Upper lobe of right lung (tissue), 1 donor: ENCODE data around the gene NFAT5. TPM values are rescaled to one million over a fixed set of nuclear protein-coding genes. Genes with fewer than 3 reads are reported as not detected.

Source experiments
- ATAC-seq: fragments of 200-7000 bp; cut with Tn5 transposase; one replicate; pipeline ENCODE4 v1.9.1; 2020; ENCODE audit warnings: mild to moderate bottlenecking, moderate library complexity
- DNase-seq: peaks from one replicate; pipeline ENCODE4 v3.0.0-alpha.2; 2020
- H3K27ac ChIP-seq: fragments of 200-600 bp; one replicate; pipeline ENCODE4 v1.8.0; 2022
- H3K27me3 ChIP-seq: fragments of 200-600 bp; one replicate; pipeline ENCODE4 v1.8.0; 2022; ENCODE audit warnings: mild to moderate bottlenecking
- H3K36me3 ChIP-seq: fragments of 200-600 bp; one replicate; pipeline ENCODE4 v1.8.0; 2022
- H3K4me1 ChIP-seq: fragments of 200-600 bp; one replicate; pipeline ENCODE4 v1.8.0; 2022
- H3K4me3 ChIP-seq: fragments of 200-600 bp; one replicate; pipeline ENCODE4 v1.8.0; 2022; ENCODE audit warnings: mild to moderate bottlenecking
- H3K9me3 ChIP-seq: fragments of 200-600 bp; one replicate; pipeline ENCODE4 v1.8.0; 2022
- intact Hi-C: fragments of 100-400 bp; cut with DNase I; formaldehyde crosslinking; loops from one replicate; pipeline ENCODE4 v1.11.0; 2022
- total RNA-seq: library from RNA; stranded (reverse); fragmentation: NEBNext Ultra II Directional; extraction: Animal tissue kit (Norgen Biotek cat#: 25700); gene quantifications from one replicate; pipeline ENCODE4 v1.2.1, GENCODE V29; 2021
- TF ChIP-seq, protein P1 (sequence below): fragments of 200-600 bp; IDR thresholded peaks from one replicate; pipeline ENCODE4 v1.8.0; 2022; ENCODE audit warnings: antibody characterized with exemption
- donor health status: DM: no; HTN: yes; CAD: no; lungs with severe emphysema.

NFAT5 gene
- total RNA-seq, 1 donor from 2014 or later = 62.3 TPM

DNA sequence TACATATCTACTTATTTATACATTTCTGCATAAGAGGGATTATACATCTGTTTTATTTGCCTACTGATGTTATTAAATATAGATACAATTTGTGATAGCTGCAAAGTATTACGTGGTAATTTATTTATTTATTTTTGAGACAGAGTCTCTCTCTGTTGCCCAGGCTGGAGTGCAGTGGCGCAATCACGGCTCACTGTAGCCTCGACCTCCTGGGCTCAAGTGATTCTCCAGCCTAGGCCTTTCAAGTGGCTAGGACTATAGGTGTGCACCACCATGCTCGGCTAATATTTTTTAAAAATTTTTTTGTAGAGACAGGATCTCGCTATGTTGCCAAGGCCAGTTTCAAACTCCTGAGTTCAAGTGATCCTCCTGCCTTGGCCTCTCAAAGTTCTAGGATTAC is 35.5 kb downstream of the NFAT5 start:
- intact Hi-C loops = no loop called here
- no peak overlapping the region for H3K4me3 ChIP-seq
- H3K27me3 ChIP-seq = no peaks in the 10 kb centered on the region
- peaks cover under 1% of the 10 kb centered on the region for H3K36me3 ChIP-seq
- H3K27ac ChIP-seq = no peak overlapping the region
- no peaks in the 10 kb centered on the region for H3K4me1 ChIP-seq
- no peak for ATAC-seq
- DNase-seq = no peak
- TF ChIP-seq, protein P1, sequence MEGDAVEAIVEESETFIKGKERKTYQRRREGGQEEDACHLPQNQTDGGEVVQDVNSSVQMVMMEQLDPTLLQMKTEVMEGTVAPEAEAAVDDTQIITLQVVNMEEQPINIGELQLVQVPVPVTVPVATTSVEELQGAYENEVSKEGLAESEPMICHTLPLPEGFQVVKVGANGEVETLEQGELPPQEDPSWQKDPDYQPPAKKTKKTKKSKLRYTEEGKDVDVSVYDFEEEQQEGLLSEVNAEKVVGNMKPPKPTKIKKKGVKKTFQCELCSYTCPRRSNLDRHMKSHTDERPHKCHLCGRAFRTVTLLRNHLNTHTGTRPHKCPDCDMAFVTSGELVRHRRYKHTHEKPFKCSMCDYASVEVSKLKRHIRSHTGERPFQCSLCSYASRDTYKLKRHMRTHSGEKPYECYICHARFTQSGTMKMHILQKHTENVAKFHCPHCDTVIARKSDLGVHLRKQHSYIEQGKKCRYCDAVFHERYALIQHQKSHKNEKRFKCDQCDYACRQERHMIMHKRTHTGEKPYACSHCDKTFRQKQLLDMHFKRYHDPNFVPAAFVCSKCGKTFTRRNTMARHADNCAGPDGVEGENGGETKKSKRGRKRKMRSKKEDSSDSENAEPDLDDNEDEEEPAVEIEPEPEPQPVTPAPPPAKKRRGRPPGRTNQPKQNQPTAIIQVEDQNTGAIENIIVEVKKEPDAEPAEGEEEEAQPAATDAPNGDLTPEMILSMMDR = no peak
- no peaks in the 10 kb centered on the region for H3K9me3 ChIP-seq

DNA sequence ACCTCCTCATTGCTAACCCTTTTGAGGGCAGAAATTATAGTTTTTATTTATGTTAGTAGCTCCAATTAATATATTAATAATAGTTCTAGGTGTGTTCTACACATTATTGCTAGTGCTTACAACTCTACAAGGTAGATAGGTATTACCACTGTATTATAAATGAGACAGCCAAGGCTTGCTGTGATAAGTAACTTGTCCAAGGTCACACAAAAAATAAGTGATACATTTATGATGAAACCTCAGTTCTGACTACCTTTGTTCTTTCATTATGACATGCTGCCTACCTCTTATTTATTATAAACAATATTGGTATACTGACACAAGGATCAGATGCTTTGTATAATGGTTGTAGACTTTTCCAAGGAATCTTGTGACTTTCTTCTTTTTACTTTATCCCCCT is 41.2 kb downstream of the NFAT5 start:
- no peak overlapping the region for H3K27ac ChIP-seq
- no peaks in the 10 kb centered on the region for H3K27me3 ChIP-seq
- TF ChIP-seq, protein P1 = no peak
- intact Hi-C loops = no loop called here
- H3K4me1 ChIP-seq = peaks cover 13% of the 10 kb centered on the region
- peaks cover 7% of the 10 kb centered on the region for H3K36me3 ChIP-seq
- DNase-seq = no peak
- no peak for ATAC-seq
- no peaks in the 10 kb centered on the region for H3K9me3 ChIP-seq
- H3K4me3 ChIP-seq = no peak overlapping the region

DNA sequence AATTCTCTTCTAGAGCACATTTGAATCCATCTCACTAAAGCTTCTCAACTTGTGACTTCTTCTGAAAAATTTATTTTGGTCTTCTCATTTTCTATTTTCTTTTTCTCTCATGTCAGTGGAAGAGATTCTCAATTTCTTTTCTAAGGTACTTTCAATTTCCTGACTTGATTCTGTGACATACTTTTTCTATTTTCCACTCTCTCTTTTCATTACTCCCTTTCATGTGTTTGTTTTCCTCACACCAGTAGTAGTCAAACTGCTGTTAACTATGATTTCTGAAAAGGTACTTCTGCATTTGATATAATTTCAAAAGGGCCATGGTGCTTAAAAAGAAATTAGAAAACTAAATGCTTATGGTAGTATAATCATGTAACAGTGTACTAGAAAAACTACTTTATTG is 41.9 kb downstream of the NFAT5 start:
- intact Hi-C loops = no loop called here
- H3K27me3 ChIP-seq = no peaks in the 10 kb centered on the region
- H3K9me3 ChIP-seq = no peaks in the 10 kb centered on the region
- DNase-seq = no peak
- peaks cover 7% of the 10 kb centered on the region for H3K36me3 ChIP-seq
- no peak for ATAC-seq
- no peak overlapping the region for H3K4me3 ChIP-seq
- TF ChIP-seq, protein P1 = no peak
- H3K27ac ChIP-seq = no peak overlapping the region
- peaks cover 13% of the 10 kb centered on the region for H3K4me1 ChIP-seq

DNA sequence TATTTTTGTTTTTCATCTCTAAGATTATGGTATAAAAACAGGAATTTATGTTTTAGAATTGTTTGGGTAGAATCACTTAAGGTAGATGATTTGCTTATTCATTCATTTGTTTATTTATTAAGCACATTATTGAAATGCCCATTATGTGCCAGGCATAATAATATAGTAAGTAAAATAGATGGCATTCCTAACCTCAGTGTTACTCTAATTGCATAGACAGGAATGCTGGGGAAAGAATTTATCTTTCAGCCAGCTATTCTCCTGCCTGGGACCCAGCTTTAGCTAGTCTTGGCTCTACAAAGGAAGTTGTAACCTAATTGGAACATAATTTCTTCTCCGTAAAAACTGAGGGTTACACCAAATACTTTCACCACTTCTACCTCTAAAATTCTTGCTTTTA is 44.6 kb downstream of the NFAT5 start:
- no peaks in the 10 kb centered on the region for H3K9me3 ChIP-seq
- H3K4me1 ChIP-seq = peaks cover 21% of the 10 kb centered on the region
- intact Hi-C loops = no loop called here
- ATAC-seq (no peak), DNase-seq (no peak)
- H3K4me3 ChIP-seq = no peak overlapping the region
- TF ChIP-seq, protein P1 = no peak
- H3K27ac ChIP-seq = no peak overlapping the region
- H3K27me3 ChIP-seq = no peaks in the 10 kb centered on the region
- H3K36me3 ChIP-seq = peaks cover 7% of the 10 kb centered on the region

DNA sequence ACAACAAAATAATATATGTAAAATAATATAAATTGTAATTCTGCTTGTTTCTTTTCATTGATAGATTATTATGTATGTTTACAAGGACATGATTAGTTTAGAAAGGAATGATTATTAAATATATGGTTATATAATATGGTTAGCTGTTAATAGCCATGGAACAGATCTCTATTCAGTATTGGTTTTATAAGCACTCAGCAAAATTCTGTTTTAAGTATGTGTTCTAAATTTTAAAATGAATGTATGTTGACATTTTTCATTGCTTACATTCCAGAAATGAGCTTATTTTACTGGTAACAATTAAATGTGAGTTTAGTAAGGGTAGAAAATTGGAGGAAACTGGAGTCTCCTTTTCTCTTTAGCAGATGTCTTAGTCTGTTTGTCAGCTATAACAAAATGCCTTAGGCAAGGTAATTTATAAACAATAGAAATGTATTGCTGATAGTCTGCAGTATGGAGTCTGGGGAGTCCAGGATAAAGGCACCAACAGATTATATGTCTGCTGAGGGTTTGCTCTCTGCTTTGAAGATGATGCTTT is 45.4 kb downstream of the NFAT5 start:
- DNase-seq (no peak), ATAC-seq (no peak)
- Histone ChIP-seq H3K4me3 (no peak overlapping the region), H3K4me1 (peaks cover 21% of the 10 kb centered on the region), H3K36me3 (peaks cover 10% of the 10 kb centered on the region), H3K27me3 (no peaks in the 10 kb centered on the region), H3K9me3 (no peaks in the 10 kb centered on the region), H3K27ac (no peak overlapping the region)
- TF ChIP-seq, protein P1 = no peak
- intact Hi-C loops = no loop called here
